WTC11 (cell line): ENCODE data around the gene PATL2.

ENCODE experiments used
- NR2C2 ChIP-seq: sonication (generic); formaldehyde crosslinking; IDR thresholded peaks from 2 replicates; pipeline ENCODE4 v1.8.0; 2022; ENCODE audit warnings: mild to moderate bottlenecking, missing genetic modification reagents
- ZBTB21 ChIP-seq: sonication (generic); formaldehyde crosslinking; IDR thresholded peaks from 2 replicates; pipeline ENCODE4 v1.8.1; 2023; ENCODE audit warnings: mild to moderate bottlenecking, missing genetic modification reagents, borderline replicate concordance

DNA sequence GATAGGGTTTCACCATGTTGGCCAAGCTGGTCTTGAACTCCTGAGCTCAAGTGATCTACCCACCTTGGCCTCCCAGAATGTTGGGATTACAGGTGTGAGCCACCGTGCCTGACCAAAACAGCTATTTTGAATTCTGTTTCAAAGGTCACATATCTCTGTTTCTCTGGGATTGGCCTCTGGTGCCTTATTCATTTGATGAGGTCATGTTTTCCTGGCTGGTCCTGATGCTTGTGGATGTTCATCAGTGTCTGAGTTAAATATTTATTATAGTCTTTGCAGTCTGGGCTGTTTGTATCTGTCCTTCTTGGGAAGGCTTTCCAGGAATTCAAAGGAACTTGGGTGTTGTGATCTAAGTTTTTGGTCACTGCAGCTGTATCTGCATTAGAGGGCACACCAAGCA, 5.1 kb downstream of the PATL2 start:
- TF ChIP-seq ZBTB21 (no peak), NR2C2 (CRISPR knock-in tag) (no peak)
